Prostate gland (tissue), 1 donor: ENCODE data around the gene ZER1.

ENCODE experiments used
- POLR2A ChIP-seq: fragments of 450-650 bp; IDR thresholded peaks from one replicate; pipeline ENCODE4 v1.6.1; 2016; ENCODE audit warnings: antibody characterized with exemption, mild to moderate bottlenecking
- POLR2AphosphoS5 ChIP-seq: sonication (generic); formaldehyde crosslinking; IDR thresholded peaks from one replicate; pipeline ENCODE4 v1.6.1; 2017; ENCODE audit warnings: antibody characterized with exemption

DNA sequence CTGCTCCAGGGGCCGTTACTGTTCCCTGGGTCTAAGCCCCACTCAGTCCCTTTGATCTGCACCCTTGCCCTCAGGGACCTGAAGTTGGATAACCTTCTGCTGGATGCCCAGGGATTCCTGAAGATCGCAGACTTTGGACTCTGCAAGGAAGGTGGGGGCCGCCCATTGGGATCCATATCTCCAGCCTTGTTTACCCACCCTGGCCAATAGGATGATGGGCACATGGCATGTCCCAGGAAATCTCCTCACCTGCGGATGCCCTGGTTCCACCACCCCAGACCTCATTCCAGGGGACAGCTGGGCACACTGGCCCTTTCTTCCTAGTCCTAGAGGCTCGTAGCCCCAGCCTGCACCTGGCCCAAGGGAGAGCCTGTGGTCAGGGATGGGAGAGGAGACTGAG, 53.3 kb downstream of the ZER1 start:
- TF ChIP-seq POLR2A: no peak
- no peak for TF ChIP-seq POLR2AphosphoS5
